SK-N-SH treated with all-trans-retinoic acid at 6 μM for 48 hours (cell line): ENCODE measurements around the gene TP53BP2.
A peak's percentile ranks its signal among the peaks of the same experiment; 100 is the strongest.

ENCODE experiments used
- ATAC-seq: fragments of 200-7000 bp; cut with Tn5 transposase; 3 replicates; pipeline ENCODE4 v1.9.1; 2020; ENCODE audit warnings: mild to moderate bottlenecking, moderate library complexity
- BACH2 ChIP-seq: fragments of 250-450 bp; sonication (Bioruptor Pico); IDR thresholded peaks from 2 replicates; pipeline ENCODE4 v1.9.0; 2021; ENCODE audit warnings: mild to moderate bottlenecking, borderline replicate concordance
- CSDC2 ChIP-seq: fragments of 250-450 bp; sonication (Bioruptor Pico); IDR thresholded peaks from 2 replicates; pipeline ENCODE4 v1.5.0; 2020; ENCODE audit warnings: mild to moderate bottlenecking, moderate library complexity
- GLIS3 ChIP-seq: fragments of 250-450 bp; sonication (Bioruptor Pico); IDR thresholded peaks from 2 replicates; pipeline ENCODE4 v1.5.0; 2020; ENCODE audit warnings: mild to moderate bottlenecking, moderate library complexity
- ISL1 ChIP-seq: fragments of 250-450 bp; sonication (Bioruptor Pico); IDR thresholded peaks from 2 replicates; pipeline ENCODE4 v2.1.2; 2022; ENCODE audit warnings: mild to moderate bottlenecking, moderate library complexity
- OSR1 ChIP-seq: fragments of 250-450 bp; sonication (Bioruptor Pico); IDR thresholded peaks from 2 replicates; pipeline ENCODE4 v1.8.0; 2022; ENCODE audit warnings: moderate library complexity, mild to moderate bottlenecking, inconsistent platforms
- PPARA ChIP-seq: fragments of 250-450 bp; sonication (Bioruptor Pico); IDR thresholded peaks from 2 replicates; pipeline ENCODE4 v1.5.0; 2020; ENCODE audit warnings: mild to moderate bottlenecking, borderline replicate concordance
- RARB ChIP-seq: fragments of 250-450 bp; sonication (Bioruptor Pico); IDR thresholded peaks from 2 replicates; pipeline ENCODE4 v1.8.0; 2021; ENCODE audit warnings: mild to moderate bottlenecking, moderate library complexity
- SNAI2 ChIP-seq: fragments of 250-450 bp; sonication (Bioruptor Pico); IDR thresholded peaks from 2 replicates; pipeline ENCODE4 v1.5.0; 2020; ENCODE audit warnings: mild to moderate bottlenecking, moderate library complexity
- TOX ChIP-seq: fragments of 250-450 bp; sonication (Bioruptor Pico); IDR thresholded peaks from 2 replicates; pipeline ENCODE4 v1.8.0; 2021; ENCODE audit warnings: mild to moderate bottlenecking, moderate library complexity, borderline replicate concordance
- ZC3H10 ChIP-seq: fragments of 250-450 bp; sonication (Bioruptor Pico); IDR thresholded peaks from 2 replicates; pipeline ENCODE4 v1.5.1; 2021; ENCODE audit warnings: mild to moderate bottlenecking, moderate library complexity
- ZFP3 ChIP-seq: fragments of 250-450 bp; sonication (Bioruptor Pico); IDR thresholded peaks from 2 replicates; pipeline ENCODE4 v1.5.0; 2020; ENCODE audit warnings: mild to moderate bottlenecking, moderate library complexity
- ZFP30 ChIP-seq: fragments of 450-650 bp; formaldehyde crosslinking; IDR thresholded peaks from 2 replicates; pipeline ENCODE4 v1.5.0; 2022; ENCODE audit warnings: mild to moderate bottlenecking, moderate library complexity
- ZNF565 ChIP-seq: fragments of 450-650 bp; formaldehyde crosslinking; conservative IDR thresholded peaks from 2 replicates; pipeline ENCODE4 v1.5.0; 2020; ENCODE audit warnings: low read depth, mild to moderate bottlenecking, moderate library complexity
- ZNF70 ChIP-seq: fragments of 450-650 bp; formaldehyde crosslinking; IDR thresholded peaks from 2 replicates; pipeline ENCODE4 v1.5.0; 2020; ENCODE audit warnings: mild to moderate bottlenecking, moderate library complexity
- ZNF8 ChIP-seq: fragments of 450-650 bp; formaldehyde crosslinking; IDR thresholded peaks from 2 replicates; pipeline ENCODE4 v1.5.0; 2020; ENCODE audit warnings: mild to moderate bottlenecking, moderate library complexity
- TF ChIP-seq, protein P1 (sequence below): fragments of 250-450 bp; sonication (Bioruptor Pico); IDR thresholded peaks from 2 replicates; pipeline ENCODE4 v1.8.0; 2021; ENCODE audit warnings: low read depth, mild to moderate bottlenecking, moderate library complexity, borderline replicate concordance
- TF ChIP-seq, protein P2 (sequence below): fragments of 250-450 bp; sonication (Bioruptor Pico); IDR thresholded peaks from 2 replicates; pipeline ENCODE4 v1.8.0; 2020; ENCODE audit warnings: mild to moderate bottlenecking, moderate library complexity, borderline replicate concordance
- TF ChIP-seq, protein P3 (sequence below): fragments of 250-450 bp; sonication (Bioruptor Pico); IDR thresholded peaks from 2 replicates; pipeline ENCODE4 v1.5.1; 2021; ENCODE audit warnings: mild to moderate bottlenecking, moderate library complexity
- TF ChIP-seq, protein P4 (sequence below): fragments of 250-450 bp; sonication (Bioruptor Pico); IDR thresholded peaks from 2 replicates; pipeline ENCODE4 v1.5.1; 2020; ENCODE audit warnings: low read depth, mild to moderate bottlenecking, moderate library complexity
- TF ChIP-seq, protein P5 (sequence below): fragments of 250-450 bp; sonication (Bioruptor Pico); IDR thresholded peaks from 2 replicates; pipeline ENCODE4 v1.5.0; 2020; ENCODE audit warnings: mild to moderate bottlenecking, moderate library complexity

TP53BP2 gene

DNA sequence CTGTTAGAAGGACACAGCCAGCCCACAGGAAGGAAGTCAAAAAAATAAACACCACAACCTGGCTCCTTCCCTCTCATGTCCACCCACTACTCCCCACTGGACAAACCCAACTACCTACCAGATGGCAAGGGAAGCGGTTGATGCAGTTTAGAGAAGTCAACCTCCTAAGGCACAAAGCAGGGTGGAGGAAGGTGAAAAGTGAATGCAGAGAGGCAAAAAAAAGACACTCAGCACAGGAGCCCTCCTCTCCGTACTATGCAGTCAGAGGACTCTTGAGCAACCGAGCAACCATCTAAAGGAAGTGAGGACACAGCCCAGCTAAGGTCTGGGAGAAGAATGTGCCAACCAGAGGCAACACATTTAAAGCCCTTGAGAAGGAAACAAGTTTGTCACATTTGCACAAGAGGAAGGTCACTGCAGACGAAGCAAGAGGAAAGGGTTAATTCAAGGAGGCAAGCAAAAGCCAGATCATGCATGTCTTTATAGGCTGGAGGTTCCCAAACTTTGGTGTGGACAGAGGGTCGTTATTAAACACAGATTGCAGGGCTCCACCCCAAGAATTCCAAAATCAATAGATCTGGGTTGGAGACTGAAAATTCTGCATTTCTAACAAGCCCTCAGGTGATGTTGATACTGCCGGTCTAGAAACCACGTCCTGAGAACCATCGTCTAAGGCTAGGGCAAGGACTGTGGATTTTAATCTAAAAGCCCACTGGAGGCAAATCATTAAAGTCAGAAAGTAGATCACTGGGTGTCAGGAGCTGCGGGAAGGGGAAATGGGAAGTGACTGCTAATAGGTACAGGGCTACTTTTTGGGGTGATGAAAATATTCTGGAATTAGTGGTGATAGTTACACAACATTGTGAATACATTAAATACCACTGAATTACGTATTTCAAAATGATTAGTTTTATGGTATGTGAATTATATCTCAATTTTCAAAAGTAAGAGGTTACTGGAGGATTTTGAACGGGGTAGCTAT lies 19.7 kb downstream of the TP53BP2 start:
- TF ChIP-seq, protein P1, sequence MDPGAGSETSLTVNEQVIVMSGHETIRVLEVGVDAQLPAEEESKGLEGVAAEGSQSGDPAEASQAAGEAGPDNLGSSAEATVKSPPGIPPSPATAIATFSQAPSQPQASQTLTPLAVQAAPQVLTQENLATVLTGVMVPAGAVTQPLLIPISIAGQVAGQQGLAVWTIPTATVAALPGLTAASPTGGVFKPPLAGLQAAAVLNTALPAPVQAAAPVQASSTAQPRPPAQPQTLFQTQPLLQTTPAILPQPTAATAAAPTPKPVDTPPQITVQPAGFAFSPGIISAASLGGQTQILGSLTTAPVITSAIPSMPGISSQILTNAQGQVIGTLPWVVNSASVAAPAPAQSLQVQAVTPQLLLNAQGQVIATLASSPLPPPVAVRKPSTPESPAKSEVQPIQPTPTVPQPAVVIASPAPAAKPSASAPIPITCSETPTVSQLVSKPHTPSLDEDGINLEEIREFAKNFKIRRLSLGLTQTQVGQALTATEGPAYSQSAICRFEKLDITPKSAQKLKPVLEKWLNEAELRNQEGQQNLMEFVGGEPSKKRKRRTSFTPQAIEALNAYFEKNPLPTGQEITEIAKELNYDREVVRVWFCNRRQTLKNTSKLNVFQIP = no peak
- no peak for TF ChIP-seq ZNF8 (CRISPR knock-in tag)
- TF ChIP-seq ZFP30 = no peak
- no peak for TF ChIP-seq ZNF70 (CRISPR knock-in tag)
- TF ChIP-seq, all 23 proteins: peak for 0
- no peak for ATAC-seq

DNA sequence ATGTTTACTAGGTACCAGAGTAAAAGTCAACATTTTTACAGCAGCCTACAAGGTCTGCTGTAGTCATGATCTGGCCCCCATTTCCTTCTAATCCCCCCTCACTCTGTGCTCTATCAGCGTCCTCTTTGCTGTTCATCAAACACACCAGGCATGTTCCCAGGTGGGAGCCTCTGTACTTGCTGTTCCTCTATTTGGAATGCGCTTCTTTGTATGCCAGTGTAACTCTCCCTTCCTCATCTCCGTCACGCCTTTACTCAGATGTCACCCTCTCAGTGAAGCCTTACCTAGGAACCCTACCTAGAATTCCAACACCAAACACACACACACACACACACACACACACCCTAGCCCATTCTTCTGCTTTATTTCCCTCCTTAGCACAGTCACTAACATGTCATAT lies 21.0 kb downstream of the TP53BP2 start:
- no peak for ATAC-seq
- TF ChIP-seq, protein P1 = no peak
- TF ChIP-seq TOX (CRISPR knock-in tag) (no peak), RARB (no peak), ISL1 (CRISPR knock-in tag) (no peak), ZC3H10 (CRISPR knock-in tag) (no peak)
- TF ChIP-seq, all 23 proteins: peak for 0

DNA sequence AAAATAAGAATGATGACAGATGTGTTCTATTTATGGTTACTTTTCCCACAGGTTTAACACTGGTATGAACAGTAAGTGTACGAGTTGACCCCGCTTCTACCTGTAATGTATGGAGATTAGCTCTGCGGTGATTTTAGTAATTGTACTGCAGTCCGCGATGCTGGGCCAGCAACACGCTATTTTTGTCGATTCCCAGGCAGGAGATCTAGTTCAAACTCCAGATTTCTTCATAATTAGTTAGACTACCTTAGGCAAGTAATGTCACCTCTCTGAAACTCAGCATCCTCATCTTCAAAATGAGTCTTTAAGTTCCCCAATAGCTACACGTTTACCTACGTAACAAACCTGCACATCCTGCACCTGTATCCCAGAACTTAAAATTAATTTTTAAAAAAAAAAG lies 21.5 kb downstream of the TP53BP2 start:
- no peak for ATAC-seq
- no peak for TF ChIP-seq CSDC2 (CRISPR knock-in tag)
- no peak for TF ChIP-seq SNAI2
- no peak for TF ChIP-seq ZNF70 (CRISPR knock-in tag)
- TF ChIP-seq, all 23 proteins: peak for 0

DNA sequence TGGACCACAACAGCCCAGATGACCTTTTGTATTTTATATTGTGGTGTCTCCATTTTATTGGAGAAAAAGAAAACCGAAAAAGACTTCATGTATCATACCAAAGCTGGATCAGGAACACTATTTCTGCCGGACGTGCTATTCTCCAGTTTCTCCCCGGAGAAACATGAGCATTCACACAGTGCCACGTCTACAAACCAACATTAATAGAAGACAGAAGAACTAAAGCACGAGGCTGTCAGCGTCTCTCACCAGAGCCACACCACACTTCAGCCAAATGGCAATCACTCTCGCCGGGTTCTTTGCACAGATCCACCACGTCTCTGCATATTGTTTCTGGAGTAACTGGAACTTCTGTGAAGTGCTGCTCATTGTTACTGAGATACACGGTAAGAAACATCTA lies 24.8 kb downstream of the TP53BP2 start:
- no peak for ATAC-seq
- TF ChIP-seq, protein P2, sequence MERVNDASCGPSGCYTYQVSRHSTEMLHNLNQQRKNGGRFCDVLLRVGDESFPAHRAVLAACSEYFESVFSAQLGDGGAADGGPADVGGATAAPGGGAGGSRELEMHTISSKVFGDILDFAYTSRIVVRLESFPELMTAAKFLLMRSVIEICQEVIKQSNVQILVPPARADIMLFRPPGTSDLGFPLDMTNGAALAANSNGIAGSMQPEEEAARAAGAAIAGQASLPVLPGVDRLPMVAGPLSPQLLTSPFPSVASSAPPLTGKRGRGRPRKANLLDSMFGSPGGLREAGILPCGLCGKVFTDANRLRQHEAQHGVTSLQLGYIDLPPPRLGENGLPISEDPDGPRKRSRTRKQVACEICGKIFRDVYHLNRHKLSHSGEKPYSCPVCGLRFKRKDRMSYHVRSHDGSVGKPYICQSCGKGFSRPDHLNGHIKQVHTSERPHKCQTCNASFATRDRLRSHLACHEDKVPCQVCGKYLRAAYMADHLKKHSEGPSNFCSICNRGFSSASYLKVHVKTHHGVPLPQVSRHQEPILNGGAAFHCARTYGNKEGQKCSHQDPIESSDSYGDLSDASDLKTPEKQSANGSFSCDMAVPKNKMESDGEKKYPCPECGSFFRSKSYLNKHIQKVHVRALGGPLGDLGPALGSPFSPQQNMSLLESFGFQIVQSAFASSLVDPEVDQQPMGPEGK (CRISPR knock-in tag) = no peak
- TF ChIP-seq ZFP30 = no peak
- no peak for TF ChIP-seq TOX (CRISPR knock-in tag)
- TF ChIP-seq, protein P3, sequence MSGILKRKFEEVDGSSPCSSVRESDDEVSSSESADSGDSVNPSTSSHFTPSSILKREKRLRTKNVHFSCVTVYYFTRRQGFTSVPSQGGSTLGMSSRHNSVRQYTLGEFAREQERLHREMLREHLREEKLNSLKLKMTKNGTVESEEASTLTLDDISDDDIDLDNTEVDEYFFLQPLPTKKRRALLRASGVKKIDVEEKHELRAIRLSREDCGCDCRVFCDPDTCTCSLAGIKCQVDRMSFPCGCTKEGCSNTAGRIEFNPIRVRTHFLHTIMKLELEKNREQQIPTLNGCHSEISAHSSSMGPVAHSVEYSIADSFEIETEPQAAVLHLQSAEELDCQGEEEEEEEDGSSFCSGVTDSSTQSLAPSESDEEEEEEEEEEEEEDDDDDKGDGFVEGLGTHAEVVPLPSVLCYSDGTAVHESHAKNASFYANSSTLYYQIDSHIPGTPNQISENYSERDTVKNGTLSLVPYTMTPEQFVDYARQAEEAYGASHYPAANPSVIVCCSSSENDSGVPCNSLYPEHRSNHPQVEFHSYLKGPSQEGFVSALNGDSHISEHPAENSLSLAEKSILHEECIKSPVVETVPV = no peak
- no peak for TF ChIP-seq BACH2 (CRISPR knock-in tag)
- TF ChIP-seq CSDC2 (CRISPR knock-in tag) = no peak
- no peak for TF ChIP-seq ISL1 (CRISPR knock-in tag)
- TF ChIP-seq ZNF70 (CRISPR knock-in tag) = no peak
- no peak for TF ChIP-seq PPARA
- TF ChIP-seq, protein P4, sequence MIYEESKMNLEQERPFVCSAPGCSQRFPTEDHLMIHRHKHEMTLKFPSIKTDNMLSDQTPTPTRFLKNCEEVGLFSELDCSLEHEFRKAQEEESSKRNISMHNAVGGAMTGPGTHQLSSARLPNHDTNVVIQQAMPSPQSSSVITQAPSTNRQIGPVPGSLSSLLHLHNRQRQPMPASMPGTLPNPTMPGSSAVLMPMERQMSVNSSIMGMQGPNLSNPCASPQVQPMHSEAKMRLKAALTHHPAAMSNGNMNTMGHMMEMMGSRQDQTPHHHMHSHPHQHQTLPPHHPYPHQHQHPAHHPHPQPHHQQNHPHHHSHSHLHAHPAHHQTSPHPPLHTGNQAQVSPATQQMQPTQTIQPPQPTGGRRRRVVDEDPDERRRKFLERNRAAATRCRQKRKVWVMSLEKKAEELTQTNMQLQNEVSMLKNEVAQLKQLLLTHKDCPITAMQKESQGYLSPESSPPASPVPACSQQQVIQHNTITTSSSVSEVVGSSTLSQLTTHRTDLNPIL = no peak
- TF ChIP-seq ZC3H10 (CRISPR knock-in tag) = no peak
- TF ChIP-seq SNAI2 = no peak
- TF ChIP-seq RARB = no peak
- TF ChIP-seq ZFP3 = no peak
- TF ChIP-seq ZNF565 = no peak

DNA sequence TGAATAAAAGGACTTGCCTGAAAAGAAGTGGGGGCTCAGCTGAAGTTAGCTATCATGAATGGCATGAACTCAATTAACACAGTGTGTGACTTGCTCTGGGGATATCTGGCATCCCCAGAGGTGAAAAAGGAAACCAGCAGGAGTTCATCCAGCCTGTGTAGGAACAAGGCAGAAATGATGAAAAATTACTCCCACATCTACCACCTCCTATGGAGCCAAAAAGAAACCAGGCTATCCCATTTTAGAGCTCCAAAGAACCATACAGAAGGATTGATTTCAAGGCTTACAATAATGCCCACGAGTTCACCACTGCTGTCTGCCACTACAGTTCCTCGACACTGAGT lies 25.3 kb downstream of the TP53BP2 start:
- peak; percentile 28 for ATAC-seq
- TF ChIP-seq CSDC2 (CRISPR knock-in tag) (no peak), RARB (no peak), GLIS3 (CRISPR knock-in tag) (no peak), PPARA (no peak), OSR1 (no peak), ZNF70 (CRISPR knock-in tag) (no peak), BACH2 (CRISPR knock-in tag) (no peak)
- TF ChIP-seq, protein P4 = no peak
- TF ChIP-seq, protein P5, sequence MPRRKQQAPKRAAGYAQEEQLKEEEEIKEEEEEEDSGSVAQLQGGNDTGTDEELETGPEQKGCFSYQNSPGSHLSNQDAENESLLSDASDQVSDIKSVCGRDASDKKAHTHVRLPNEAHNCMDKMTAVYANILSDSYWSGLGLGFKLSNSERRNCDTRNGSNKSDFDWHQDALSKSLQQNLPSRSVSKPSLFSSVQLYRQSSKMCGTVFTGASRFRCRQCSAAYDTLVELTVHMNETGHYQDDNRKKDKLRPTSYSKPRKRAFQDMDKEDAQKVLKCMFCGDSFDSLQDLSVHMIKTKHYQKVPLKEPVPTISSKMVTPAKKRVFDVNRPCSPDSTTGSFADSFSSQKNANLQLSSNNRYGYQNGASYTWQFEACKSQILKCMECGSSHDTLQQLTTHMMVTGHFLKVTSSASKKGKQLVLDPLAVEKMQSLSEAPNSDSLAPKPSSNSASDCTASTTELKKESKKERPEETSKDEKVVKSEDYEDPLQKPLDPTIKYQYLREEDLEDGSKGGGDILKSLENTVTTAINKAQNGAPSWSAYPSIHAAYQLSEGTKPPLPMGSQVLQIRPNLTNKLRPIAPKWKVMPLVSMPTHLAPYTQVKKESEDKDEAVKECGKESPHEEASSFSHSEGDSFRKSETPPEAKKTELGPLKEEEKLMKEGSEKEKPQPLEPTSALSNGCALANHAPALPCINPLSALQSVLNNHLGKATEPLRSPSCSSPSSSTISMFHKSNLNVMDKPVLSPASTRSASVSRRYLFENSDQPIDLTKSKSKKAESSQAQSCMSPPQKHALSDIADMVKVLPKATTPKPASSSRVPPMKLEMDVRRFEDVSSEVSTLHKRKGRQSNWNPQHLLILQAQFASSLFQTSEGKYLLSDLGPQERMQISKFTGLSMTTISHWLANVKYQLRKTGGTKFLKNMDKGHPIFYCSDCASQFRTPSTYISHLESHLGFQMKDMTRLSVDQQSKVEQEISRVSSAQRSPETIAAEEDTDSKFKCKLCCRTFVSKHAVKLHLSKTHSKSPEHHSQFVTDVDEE (CRISPR knock-in tag) = no peak
